Kidney capillary endothelial cell (primary cell): ENCODE results near the gene TUBGCP5.
A peak's percentile ranks its signal among the peaks of the same experiment; 100 is the strongest.
"Not testable (repeated sequence)": the region's sequence is repeated elsewhere in the genome, so short reads cannot be mapped to it uniquely, and the experiment has no call there.

ENCODE experiments used
- DNase-seq: peaks from one replicate; pipeline ENCODE4 v3.0.0-alpha.2; 2018; ENCODE audit warnings: low spot score

Gene TUBGCP5

DNA sequence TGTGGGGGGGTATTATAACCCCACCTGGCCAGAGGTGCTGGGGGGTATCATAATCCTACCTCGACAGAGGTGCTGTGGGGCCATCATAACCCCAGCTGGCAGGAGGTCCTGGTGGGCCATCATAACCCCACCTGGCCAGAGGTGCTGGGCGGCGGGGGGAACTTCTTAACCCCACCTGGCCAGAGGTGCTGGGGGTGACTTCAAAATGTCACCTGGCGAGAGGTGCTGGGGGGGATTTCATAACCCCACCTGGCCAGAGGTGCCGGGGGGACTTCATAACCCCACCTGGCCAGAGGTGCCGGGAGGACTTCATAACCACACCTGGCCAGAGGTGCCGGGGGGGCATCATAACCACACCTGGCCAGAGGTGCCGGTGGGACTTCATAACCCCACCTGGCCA is 2.4 kb upstream of the TUBGCP5 start:
- DNase-seq, result not testable (repeated sequence)

DNA sequence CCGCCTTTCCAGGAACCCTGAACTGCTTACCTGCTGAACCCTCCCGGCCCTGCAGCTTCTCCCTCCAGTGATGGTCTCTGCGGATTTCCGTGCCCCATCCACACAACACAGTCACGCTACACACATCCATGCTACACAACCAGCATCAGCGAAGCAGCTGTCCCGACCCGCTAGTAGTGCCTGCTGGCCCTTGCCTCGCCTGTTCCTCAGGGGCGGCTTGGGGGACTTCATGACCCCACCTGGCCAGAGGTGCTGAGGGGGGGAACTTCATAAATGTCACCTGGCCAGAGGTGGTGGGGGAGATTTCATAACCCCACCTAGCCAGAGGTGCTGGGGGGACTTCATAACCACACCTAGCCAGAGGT is 530 bp upstream of the TUBGCP5 start:
- no peak for DNase-seq

DNA sequence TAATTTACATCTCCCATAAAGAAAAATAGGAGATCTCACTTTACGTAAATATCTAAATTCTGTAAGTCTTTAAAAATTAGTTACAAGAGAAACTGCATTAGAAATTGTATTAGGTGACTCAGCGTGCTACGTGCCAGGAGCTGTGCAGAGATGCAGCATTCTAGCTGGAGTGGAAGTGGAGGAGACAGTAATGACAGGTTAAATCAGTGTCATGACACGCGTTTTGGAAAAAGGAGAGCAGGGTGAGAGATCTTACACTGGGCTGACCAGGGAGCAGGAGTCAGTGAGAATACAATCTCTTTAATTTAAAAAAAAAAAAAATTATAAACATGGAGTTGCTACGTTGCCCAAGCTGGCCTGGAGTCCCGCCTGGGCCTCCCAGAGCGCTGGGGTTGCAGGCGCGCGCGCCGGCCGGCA is 635 bp downstream of the TUBGCP5 start:
- DNase-seq, result peak; percentile 50

DNA sequence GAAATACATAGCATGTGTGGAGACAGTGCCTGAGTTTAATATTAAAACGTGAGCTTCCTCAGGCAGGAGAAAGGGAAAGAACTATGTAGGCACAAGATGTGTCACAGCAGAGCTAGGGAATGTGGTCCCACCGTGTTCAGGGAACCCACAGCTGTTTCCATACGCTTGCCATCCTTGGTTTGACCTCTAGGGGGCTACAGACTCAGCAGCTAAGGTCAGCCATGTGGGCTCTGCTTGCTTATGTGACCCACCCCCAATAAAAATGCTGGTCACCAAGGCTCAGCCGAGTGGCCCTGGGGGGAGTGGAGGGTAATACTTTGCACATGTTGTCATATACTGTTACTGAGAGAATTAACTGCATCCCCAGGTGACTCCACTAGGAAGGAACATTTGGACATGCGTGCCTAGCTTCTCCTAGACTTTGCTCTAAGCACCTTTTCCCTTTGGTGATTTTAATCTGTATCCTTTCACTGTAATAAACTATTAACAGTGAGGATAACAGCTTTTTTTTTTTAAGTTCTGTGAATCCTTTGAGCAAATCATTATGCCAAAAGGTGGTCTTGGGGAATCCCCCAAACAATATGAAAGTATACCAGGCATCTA is 3.3 kb downstream of the TUBGCP5 start:
- DNase-seq, result peak; percentile 47

DNA sequence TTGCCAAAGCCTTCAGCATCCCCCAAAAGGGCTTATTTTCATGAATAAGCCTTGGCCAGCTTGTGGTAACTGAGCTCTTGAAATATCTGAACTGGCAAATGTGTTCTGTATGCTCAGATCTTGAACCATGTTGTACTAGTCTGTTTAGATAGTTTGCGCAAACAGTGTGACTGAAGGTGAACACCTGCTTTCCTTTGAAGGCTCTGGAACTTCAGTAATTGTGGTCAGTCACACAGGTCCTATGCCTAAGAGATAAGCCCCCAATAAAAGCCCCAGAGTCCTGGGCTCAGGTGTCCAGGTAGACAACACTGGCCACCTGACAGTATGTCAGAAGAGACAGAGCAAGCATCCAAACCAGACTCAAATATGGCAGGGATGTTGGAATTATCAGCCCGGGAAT is 5.4 kb downstream of the TUBGCP5 start:
- DNase-seq, result no peak

DNA sequence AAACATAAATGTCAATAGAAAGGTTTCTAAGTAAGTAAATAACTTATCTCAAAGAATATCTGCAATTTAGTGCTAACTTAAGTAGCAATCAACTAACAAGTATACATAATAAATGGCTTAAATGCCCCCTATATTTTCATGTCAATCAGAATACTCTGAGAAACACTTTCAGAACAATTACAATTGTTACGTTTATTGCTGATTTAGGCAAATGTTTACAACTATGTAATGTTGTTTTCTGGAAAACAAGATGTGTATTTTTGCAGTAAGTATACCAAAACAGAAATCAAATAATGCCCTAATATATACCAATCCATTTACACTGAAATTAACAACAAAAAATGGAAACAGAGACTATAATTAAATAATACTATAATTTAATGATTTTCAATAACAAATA is 13.2 kb downstream of the TUBGCP5 start:
- no peak for DNase-seq

DNA sequence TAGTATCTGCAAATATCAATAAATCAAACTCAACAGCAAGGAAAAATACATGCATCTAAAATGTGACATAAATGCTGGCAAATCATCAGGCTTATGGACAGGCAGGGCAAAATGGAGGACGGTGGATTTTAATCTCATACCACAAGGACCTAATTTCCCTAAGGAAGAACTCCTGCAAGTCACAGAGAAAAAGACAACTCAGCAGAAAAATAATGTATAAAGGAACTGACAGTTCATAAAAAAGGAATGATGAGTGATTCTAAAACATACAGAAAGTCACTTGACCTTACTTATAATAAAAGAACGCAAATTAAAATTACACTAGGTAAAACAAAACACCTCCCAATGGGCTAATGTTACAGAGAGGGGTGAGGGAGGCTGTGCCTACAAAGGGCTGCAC is 17.2 kb downstream of the TUBGCP5 start:
- DNase-seq, result no peak

DNA sequence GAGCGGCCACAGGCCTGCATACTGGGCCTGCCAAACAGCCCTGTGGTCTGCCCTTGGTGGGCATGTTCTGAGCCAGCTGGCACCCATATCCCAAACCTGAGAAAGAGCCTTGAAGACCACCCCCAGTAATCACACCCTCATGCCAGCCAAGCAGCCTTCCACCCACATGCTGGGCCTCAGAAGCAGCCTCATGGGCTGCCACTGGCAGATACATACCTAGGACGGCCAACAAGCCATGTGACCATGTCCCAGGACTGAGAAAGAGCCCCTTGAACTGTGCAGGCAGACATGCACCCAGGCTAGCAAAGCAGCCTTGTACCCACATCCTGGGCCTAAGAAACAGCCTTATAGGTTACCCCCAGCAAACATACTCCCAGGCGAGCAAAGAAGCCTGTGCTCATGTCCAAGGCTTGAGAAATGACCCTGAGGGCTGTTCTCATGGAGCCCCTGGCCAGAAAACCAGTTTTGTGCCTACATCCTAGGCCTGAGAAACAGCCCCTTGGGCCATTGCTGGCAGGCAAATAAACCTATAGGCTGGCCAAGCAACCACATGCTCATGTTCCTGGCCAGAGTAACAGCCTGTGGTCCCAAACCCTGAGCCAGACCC is 24.9 kb downstream of the TUBGCP5 start:
- no peak for DNase-seq

DNA sequence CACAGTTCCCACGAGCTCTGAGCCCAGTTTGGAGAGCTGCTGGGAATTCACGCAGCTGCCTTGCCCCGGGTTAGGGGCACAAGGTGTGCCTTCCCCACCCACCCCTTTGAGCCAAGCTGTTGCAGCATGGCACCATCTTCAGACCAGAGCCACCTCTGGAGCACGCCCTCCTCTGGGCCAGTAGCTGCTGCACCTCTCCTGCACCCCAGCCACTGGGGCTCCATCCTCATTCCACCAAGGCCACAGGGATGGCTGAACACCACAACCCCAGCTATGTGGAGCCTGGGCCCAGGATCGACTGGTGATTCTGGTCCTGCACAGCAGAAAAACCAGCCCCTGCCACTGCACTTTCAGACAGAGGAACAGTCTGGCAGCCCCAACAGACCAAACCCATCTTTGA is 25.7 kb downstream of the TUBGCP5 start:
- no peak for DNase-seq

DNA sequence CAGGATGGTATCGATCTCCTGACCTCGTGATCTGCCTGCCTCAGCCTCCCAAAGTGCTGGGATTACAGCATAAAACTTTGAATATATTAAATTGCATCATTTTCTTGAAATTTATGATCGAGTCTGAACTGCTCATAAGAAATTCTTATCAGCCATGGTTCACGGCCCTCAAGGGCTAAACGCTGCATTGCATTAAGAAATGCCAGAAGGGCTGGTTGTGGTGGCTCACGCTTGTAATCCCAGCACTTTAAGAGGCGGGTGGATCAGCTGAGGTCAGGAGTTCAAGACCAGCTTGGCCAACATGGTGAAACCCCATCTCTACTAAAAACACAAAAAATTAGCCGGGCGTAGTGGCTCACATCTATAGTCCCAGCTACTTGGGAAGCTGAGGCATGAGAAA is 26.8 kb downstream of the TUBGCP5 start:
- not testable (repeated sequence) for DNase-seq

DNA sequence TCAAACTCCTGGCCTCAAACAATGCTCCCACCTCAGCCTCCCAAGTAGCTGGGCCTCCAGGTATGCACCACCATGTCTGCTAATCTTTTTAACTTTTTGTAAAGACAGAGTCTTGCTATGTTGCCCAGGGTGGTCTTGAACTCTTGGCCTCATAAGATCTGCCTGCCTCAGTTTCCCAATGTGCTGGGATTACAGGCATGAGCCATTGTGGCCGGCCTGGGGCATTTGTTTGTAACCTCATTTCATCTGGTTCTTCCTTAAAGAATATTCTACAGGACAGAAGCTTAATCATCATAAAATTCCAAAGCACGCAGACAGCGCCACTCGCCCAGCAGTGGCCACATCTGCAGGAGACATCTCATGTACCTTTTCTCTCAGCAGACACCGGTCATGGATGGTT is 35.6 kb downstream of the TUBGCP5 start:
- no peak for DNase-seq

DNA sequence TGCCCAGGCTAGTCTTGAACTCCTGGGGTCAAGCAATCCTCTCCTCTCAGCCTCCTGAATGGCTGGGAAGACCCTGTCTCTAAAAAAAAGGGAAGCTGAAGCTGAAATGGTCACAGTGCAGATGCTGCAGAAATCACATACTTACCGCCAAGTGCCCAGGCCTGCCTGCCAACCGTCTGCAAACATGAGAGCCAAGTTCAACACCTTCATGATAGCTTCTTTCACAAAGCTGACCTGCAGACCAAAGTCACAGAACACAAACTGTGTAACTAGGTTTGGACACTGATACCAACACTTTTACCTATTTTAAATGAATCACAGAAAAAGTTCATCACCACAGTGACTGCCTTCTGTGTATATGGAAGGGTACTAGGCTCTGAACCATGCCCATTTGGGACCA is 36.4 kb downstream of the TUBGCP5 start:
- DNase-seq, result no peak

DNA sequence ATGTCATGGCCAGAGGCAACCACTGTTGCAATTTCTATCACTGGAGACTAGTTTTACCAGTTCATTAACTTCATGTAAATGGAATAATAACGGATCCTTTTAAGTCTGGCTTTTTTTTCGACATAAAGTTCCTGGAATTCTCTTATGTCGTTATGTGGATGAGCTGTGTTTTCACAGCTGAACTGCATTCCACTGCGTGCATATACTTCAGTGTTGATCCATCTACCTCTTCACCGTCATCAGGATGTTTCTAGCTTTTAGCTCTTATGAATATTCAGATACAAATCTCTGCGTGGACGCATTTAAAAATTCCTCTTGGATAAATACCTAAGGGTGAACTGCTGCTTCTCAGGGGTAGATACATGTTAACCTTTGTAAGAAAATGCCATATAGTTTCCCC is 43.6 kb downstream of the TUBGCP5 start:
- no peak for DNase-seq

DNA sequence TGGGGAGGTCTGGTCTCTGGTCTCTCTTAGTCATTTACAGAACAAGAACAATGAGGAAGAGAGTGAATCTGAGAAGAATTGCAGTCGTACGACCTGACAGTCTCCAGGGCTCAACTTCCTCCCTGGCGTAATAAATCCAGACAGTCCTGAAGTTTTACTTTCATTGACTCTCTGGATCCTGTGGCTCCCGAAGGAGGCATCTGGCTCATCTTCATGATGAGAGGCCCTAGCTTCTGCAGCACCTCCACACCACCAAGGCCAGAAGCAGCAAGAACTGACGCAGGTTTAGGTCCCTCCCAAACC is 47.4 kb downstream of the TUBGCP5 start:
- no peak for DNase-seq

DNA sequence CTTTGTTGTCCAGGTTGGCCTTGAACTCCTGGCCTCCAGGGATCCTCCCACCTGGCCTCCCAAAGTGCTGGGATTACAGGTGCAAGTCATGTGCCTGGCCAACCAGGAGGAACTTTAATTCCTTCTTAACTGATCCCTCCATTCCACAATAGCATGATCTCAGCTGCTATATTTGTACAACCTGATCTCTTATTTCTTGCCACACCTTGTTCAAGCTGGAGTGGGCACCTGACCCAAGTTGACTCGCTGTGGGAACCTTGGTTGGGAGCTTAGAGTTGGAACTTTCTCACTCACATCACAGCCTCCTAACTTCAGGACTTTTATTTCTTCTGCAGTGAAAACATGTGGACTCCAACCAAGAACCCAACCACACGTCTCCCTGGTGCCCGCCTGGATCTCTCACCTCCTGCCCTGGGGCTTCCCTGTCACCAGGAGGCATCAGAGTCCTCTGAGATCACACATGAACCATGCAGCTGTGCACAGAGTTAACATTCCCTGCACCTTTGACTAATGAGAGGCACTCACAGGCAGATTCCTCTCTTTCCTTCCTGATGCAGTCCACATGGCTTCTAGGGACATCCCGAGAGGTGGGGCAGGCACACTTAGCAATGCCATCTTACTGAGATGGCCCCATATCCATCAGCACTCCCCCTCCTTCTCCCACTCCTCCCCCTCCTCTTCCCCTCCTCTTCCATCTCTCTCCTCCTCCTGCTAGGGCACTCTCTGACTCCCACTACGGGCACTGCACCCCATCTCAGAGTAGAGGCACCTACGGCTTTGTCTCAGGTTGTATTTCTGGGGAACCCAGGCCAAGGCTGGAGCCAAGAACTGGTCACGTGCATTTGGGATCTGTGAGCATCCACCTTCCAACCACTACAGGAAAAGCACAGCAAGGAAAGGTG is 49.5 kb downstream of the TUBGCP5 start:
- no peak for DNase-seq

DNA sequence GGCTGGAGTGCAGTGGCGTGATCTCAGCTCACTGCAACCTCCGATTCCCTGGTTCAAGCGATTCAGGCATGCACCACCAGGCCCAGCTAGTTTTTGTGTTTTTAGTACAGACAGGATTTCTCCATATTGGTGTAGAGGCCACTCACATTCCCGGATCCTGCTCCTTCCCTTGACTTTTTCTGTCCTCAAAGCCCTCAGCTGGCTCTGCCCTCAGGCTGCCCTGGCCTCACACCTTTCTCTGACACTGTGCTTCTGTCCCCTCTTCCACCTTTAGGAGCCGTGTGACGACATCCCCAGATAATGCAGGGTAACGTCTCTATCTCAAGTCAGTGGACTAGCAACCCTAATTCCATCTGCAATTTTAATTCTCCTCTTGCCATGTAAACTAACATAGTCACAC is 50.6 kb downstream of the TUBGCP5 start:
- DNase-seq, result no peak

DNA sequence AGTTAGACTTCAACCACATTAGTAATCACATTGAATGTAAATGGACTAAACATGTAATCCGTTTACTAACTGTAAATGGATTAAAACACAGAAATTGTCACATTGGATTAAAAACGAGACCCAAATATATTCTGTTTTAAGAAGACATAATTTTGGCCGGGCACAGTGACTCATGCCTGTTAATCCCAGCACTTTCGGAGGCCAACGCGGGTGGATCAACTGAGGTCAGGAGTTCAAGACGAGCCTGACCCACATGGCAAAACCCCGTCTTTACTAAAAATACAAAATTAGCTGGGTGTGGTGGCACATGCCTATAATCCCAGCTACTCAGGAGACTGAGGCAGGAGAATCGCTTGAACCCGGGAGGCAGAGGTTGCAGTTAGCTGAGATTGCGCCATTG is 57.4 kb downstream of the TUBGCP5 start:
- DNase-seq, result not testable (repeated sequence)

DNA sequence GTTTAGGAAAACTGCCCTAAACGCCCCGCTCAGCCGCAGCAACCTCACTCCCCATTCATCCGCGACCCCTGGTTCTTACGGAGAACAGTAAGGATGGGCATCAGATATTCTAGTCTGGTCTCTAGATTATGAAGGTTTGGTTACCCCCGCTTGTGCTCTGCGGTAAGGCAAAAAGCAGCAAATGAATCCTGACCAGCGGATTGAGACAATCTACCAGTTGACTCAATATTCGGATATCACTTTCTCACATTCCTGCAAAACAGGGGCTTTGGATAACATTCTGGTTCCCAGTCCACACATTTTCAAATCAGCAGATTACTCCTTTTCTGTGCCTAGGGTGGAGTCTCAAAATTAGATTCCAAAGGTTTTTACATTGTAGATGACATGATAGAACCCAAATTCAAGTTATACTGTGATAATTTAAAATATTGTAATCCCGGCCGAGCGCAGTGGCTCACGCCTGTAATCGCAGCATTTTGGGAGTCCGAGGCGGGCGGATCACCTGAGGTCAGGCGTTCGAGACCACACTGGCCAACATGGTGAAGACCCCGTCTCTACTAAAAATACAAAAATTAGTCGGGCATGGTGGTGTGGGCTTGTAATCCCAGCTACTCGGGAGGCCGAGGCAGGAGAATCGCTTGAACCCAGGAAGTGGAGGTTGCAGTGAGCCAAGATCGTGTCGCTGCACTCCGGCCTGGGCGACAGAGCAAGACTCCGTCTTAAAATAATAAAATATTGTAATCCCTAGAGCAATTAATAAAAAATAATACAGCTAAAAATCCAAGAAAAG is 58.1 kb downstream of the TUBGCP5 start:
- DNase-seq, result no peak

DNA sequence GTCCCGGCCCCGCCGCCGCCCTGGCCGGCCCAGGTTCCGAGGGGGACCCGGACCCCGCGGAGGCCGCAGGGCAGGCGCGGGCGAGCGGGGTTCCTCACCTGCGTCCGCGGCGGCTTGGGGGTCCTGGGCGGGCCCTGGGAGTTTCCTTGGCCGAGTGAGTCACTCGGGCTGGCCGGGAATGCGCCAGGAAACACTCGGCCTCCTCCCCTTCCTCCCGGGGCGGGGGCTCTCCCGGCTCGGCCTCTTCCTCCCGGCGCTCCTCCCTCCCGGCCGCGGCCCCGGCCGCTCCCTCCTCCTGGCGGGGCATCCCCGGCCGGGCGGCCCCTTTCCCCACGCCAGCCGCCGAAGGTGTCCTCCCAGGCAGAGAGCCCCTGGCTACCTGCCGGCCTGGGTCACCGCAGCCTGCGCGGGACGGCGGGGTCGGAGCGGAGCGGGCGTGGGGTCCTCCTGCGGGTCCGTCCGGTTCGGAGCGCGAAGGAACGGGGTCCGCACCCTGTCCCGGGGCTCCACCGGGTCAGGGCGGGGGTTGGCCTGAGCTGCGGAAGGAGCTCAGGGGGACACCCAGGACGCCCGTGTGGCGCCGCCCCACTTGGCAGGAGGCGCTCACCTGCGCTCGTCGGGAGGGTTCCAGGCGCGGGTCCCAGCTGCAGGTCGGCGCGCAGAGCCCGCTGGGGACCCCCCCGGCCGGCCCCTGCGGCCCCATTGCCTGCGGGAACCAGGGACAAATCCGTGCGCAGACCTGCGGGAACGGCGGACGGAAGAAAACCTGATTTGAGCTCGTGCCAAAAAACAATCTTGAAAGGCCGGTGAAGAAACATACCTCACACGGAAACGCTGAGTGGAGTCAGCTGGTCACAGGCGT is 58.9 kb downstream of the TUBGCP5 start, which contains the start of gene CYFIP1:
Gene CYFIP1 (minus strand): TSS at position 180 of the 862 bp plus-strand sequence. CDS start 33,083 bp downstream, outside the sequence.
- DNase-seq, result peak; percentile 75

DNA sequence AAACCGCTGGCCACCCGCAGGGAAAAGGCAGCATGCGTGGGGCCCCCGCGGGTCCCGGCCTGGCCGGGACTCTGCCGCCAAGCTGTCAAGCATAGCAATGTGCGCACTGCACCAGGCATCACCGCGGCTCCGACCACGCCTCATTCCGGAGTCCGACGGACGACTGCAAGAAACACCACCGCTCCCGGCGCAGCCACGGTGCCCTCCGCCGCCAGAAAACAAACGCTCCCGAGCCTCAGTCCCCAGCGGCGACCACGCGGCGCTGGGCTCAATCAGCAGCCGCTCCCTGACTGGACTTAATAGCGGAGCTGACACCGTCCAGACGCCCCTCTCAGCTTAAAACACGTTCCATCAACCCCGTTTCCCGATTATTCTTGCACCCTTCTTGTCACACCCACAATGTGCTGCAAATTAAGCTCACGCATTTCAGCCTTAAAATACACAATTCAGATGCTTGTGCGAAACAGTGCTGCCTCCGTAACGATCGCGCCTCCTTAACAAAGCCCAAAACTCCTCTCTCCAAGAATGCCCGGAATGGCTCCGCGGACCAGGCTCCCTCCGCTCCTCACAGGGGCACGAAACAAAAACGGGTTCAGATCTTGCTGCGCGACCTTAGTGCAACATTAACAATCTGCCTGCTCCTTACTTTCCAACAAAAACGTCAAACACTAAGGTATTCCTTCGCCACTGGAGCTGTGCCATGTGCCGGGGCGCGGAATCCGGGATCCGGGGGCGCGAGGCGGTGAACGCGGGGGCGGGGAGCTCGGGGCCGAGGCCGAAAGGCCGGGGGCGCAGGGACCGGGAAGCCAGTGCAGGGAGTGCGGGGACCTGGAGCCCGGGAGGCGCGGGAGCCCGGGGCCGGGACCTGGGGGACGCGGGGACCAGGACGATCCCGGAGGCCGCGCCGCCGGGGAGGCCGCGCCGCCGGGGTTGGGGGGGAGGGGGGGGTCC is 59.9 kb downstream of the TUBGCP5 start:
- peak; percentile 40 for DNase-seq
